Measurements from ENCODE around the gene TMEM95.
A peak's percentile ranks its signal among the peaks of the same experiment; 100 is the strongest.

Gene TMEM95

DNA sequence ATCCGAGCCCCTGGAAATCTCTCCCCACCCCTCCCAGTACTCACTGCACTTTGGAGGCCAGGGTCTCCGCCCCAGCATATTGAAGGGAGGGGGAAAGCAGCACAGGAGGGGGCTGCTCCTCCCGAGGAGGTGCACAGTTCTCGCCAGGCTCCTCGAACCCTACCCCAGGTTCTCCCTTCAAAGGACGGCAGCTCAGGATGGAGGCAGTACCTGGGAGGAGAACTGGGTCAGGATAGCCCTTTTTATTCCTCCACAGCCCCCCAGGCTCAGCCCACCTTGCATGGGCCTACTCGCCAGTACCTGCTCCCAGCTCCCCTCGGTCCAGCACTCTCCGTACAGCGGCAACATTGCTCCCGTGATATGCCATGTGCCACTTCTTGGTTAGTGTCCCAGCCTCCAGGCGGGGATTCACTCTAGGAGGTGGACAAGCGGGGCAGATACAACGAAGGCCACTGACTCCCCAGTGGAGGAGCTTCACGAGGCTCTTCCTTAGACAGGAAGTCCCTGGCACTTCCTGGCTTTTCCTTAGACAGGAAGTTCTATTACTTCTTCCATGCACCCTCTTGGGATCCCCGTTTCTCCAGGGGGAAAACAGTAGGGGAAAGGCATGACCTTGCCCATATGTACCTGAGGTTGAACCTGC is 37.7 kb upstream of the TMEM95 start:
- DNase-seq (ENCODE audit: low read depth) = no peak
- H3K4me3 ChIP-seq (ENCODE audit: control insufficient read depth, low read depth, low read length) = no peak overlapping the region
- no peak for TF ChIP-seq CTCF (conservative IDR thresholded peaks at IDR 0.05; ENCODE audit: control insufficient read depth, insufficient read depth, low read depth, low read length)

GRCh38 chr17:7318121-7318860 is 36.7 kb upstream of the TMEM95 start:
- TF ChIP-seq CTCF (conservative IDR thresholded peaks at IDR 0.05; ENCODE audit: control insufficient read depth, insufficient read depth, low read depth, low read length) = no peak
- H3K4me3 ChIP-seq (ENCODE audit: control insufficient read depth, low read depth, low read length) = no peak overlapping the region
- DNase-seq (ENCODE audit: low read depth) = no peak

DNA sequence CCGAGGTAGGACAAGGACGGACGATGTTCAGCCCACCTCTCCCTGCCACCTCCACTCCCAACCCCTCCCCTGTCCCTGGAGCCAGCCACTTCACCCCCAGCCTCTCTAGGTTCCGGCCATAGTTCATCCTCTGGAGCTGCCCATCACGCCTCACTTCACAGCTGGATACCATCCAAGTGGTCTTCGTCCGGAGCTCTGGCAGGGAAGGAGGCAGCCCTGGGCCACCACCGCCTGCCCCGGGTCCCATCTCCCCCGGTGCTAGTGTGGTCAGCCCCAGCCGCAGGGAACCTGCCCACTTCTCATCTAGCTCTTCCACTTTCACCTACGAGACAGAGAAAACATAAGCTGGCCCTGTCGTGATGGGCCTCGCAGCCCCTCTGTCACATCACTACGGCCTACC is 33.5 kb upstream of the TMEM95 start:
- no peak for DNase-seq (ENCODE audit: low read depth)
- no peak for TF ChIP-seq CTCF (conservative IDR thresholded peaks at IDR 0.05; ENCODE audit: control insufficient read depth, insufficient read depth, low read depth, low read length)
- H3K4me3 ChIP-seq (ENCODE audit: control insufficient read depth, low read depth, low read length) = no peak overlapping the region

DNA sequence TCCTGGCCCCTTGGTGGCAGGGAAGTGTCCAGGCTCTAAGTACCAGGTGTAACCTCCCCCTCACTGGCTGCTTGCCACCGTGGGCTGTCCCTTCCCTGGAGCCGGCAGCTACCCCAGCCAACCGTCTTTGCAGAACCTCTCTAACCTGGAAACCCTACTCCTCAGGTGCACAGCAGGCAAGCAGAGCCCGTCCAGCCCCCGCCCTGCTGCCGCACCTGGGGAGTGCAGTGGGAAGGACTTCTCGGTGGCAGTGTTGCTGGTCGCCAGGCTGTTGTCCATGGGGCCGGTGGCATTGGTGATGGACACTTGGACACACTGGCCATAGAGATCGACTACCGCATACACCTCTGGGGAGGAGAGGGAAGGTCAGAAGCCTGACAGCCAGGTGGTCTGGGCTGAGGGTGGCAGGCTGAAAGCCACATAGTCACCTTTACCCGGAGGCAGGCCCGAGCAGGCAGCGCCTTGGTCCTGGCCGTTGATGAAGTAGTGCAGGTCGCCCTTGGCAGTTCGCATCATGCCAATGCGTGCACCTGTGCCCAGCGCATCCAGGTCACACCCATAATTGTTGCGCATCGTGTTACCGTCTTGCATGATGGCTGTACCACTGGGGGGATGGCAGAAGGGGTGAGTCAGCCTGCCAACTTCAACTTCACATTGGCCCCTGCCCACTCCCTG is 32.3 kb upstream of the TMEM95 start:
- no peak overlapping the region for H3K4me3 ChIP-seq (ENCODE audit: control insufficient read depth, low read depth, low read length)
- DNase-seq (ENCODE audit: low read depth) = no peak
- no peak for TF ChIP-seq CTCF (conservative IDR thresholded peaks at IDR 0.05; ENCODE audit: control insufficient read depth, insufficient read depth, low read depth, low read length)

DNA sequence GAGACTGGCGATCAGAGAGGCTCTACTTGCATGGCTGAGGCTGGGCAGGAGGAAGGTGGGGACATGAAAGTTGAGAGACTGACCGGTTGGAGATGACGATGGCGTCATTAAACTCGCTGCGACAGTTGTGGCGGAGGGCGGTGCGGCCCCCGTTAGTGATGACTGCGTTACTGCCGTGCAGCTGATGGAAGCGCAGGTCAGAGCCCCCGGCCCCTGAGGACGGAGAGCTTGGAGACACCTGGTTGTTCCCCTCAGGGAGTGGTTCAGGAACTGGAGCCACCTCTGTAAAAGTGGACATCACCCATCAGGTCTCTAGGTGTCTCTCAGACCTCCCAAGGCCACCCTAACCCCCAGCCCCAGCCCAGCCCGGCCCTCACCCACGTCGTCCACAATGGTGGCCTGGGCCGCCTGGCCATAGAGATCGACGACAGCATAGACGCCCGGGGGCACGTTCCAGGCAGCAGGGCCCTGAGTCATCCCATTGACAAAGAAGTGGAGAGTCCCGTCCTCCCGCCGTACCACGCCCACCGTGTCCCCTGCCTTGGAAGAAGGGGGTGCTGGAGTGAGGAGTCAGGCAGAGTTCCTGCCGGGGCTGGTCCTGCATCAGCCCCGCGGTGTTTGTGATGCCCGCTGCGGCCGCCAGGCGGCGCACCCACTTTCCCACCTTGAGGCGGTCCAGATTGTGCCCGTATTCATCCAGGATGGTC is 31.1 kb upstream of the TMEM95 start:
- DNase-seq (ENCODE audit: low read depth) = peak; percentile 50
- H3K4me3 ChIP-seq (ENCODE audit: control insufficient read depth, low read depth, low read length) = no peak overlapping the region
- peak; percentile 80 for TF ChIP-seq CTCF (conservative IDR thresholded peaks at IDR 0.05; ENCODE audit: control insufficient read depth, insufficient read depth, low read depth, low read length)

DNA sequence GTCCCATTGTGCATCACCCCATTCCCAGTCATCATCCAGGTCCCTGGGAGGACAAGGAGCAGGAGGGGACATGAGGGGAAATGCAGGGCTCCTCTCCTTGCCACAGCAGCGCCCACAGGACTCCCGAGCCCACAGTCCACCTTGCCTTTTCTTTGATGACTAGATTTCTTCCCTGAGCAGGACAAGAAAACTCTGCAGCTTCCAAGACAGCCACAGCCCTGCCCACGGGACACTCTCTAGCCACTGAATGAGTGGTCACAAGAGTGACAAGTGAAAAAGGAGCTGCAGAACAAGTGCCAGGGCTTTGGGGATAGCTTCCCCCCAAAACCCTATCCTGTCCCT is 30.5 kb upstream of the TMEM95 start:
- H3K4me3 ChIP-seq (ENCODE audit: control insufficient read depth, low read depth, low read length) = no peak overlapping the region
- TF ChIP-seq CTCF (conservative IDR thresholded peaks at IDR 0.05; ENCODE audit: control insufficient read depth, insufficient read depth, low read depth, low read length) = no peak
- DNase-seq (ENCODE audit: low read depth) = no peak
